ENCODE data around the gene HMCN2. TPM values are rescaled to one million over a fixed set of nuclear protein-coding genes. Genes with fewer than 3 reads are reported as not detected.

The HMCN2 gene
- total and polyA plus RNA-seq, 2 donors (not counting 3 experiments of a cell fraction or from before 2014, with no cell fraction given): 0.04 to 0.24 TPM

GRCh38 chr9:130262771-130263170, 2.8 kb upstream of the HMCN2 start:
- no peak overlapping the region for H3K9ac ChIP-seq (replicated peaks; ENCODE audit: extremely low read depth, insufficient read depth, low read length)
- H3K27me3 ChIP-seq (ENCODE audit: control insufficient read depth in 2 of 2, insufficient read depth in 2 of 2, low read length in 2 of 2): peaks cover 51 to 55% of the 10 kb centered on the region in 2 experiments

More at GRCh38 chr9:130262771-130263170, 2.8 kb upstream of the HMCN2 start:
- Histone ChIP-seq H3K79me2 (ENCODE audit: control insufficient read depth, insufficient read depth, low read length) (no peaks in the 10 kb centered on the region), H3K4me1 (ENCODE audit: control insufficient read depth, extremely low read depth, insufficient read depth, low read length) (peaks cover 4% of the 10 kb centered on the region), H3K36me3 (ENCODE audit: control insufficient read depth in 2 of 2, extremely low read depth in 1 of 2, insufficient read depth in 2 of 2, low read length in 2 of 2) (no peaks in the 10 kb centered on the region), H3K4me3 (replicated peaks in 1 of 3; ENCODE audit: insufficient read depth in 1 of 3, low read depth in 1 of 3, low read length in 3 of 3) (no peak overlapping the region), H3K9me1 (replicated peaks; ENCODE audit: control insufficient read depth, extremely low read depth, insufficient read depth, low read length) (no peaks in the 10 kb centered on the region), H3K4me2 (ENCODE audit: insufficient read depth, low read length) (no peak overlapping the region), H4K20me1 (replicated peaks; ENCODE audit: control insufficient read depth, extremely low read depth, insufficient read depth, low read length) (no peaks in the 10 kb centered on the region), H2AFZ (ENCODE audit: low read depth, low read length) (no peak overlapping the region), H3K27ac (ENCODE audit: insufficient read depth, low read depth, low read length) (no peak overlapping the region), H3K9me3 (replicated peaks; ENCODE audit: control insufficient read depth, insufficient read depth, low read length) (no peaks in the 10 kb centered on the region)
- intact Hi-C loops (cut with micrococcal nuclease) (no loop called here), dilution Hi-C loops (cut with MboI; ENCODE audit: extremely low pct_ligation_motif_present, low sequenced_read_pairs) (no loop called here)
- ChIA-PET CTCF (interaction anchor here (1.9 kb wide), 1 partner anchor 80 kb away, joined by 8 read pairs; no protein-coding TSS in a partner anchor), POLR2A (no interaction called here)
- no peak for DNase-seq (ENCODE audit: low read depth, low spot score)
- TF ChIP-seq MYC (IDR thresholded peaks at IDR 0.05; ENCODE audit: low read depth, low read length): no peak
- no peak for TF ChIP-seq POLR2A (IDR thresholded peaks at IDR 0.05; ENCODE audit: low read depth, low read length)
- no peak for TF ChIP-seq FOS (IDR thresholded peaks at IDR 0.05; ENCODE audit: borderline replicate concordance, insufficient read depth, low read length)
- no peak for TF ChIP-seq CTCF (IDR thresholded peaks at IDR 0.05; ENCODE audit: extremely low read depth in 1 of 2, insufficient read depth in 1 of 2, low read depth in 1 of 2, low read length in 2 of 2)
- no peak for TF ChIP-seq POLR2AphosphoS5 (IDR thresholded peaks at IDR 0.05; ENCODE audit: insufficient read depth, low read depth, low read length)
- TF ChIP-seq GATA2 (IDR thresholded peaks at IDR 0.05; ENCODE audit: insufficient read depth, insufficient read length, low read depth, low read length): no peak
- TF ChIP-seq EZH2 (IDR thresholded peaks at IDR 0.05; ENCODE audit: borderline replicate concordance, low read depth, low read length, severe bottlenecking): no peak
- no peak for TF ChIP-seq JUN (IDR thresholded peaks at IDR 0.05; ENCODE audit: borderline replicate concordance, insufficient read depth, insufficient read length, low read depth)
- TF ChIP-seq, protein P1, sequence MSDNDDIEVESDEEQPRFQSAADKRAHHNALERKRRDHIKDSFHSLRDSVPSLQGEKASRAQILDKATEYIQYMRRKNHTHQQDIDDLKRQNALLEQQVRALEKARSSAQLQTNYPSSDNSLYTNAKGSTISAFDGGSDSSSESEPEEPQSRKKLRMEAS (IDR thresholded peaks at IDR 0.05; ENCODE audit: insufficient read depth, insufficient read length): no peak
- FAIRE-seq: no peak
- no TSS peak for BruUV-seq (replicated peaks)
